Measurements from ENCODE around the gene SFT2D2. TPM values are rescaled to one million over a fixed set of nuclear protein-coding genes. Genes with fewer than 3 reads are reported as not detected.

The SFT2D2 gene
- total RNA-seq, 1 experiment from 2014 or later: 98.3 TPM

DNA sequence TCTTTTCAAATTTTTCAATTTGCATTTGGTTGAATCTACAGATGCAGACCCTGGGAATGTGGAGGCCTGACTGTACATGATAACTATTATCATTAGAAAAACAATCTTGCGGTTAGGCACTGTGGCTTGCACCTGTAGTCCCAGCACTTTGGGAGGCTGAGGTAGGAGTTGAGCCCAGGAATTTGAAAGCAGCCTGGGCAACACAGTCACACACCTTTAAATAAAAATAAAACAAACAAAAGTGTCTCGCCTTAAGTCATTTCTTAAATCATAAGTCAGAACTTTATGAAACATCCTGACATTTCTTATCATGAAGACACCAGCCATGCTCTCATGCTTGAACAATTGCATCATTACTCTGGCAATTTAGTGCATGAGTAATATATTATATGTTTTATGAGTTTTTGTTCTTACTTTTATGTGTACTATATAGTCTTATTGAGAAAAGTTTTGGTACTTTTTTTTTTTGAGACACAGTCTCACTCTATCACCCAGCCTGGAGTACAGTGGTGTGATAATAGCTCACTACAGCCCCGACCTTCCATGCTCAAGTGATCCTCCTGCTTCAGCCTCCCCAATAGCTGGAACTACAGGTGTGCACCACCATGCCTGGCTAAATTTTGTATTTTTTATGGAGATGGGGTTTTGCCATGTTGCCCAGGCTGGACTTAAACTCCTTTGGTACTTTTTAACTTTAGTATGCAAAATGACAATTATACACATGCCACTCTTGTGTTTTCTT lies 62.7 kb downstream of the SFT2D2 start:
- no peak for DNase-seq
- no peak overlapping the region for H3K27ac Mint-ChIP-seq (ENCODE audit: unreplicated experiment)
- no peaks in the 10 kb centered on the region for H3K9me3 Mint-ChIP-seq (ENCODE audit: low read depth, unreplicated experiment)
- peaks cover 42% of the 10 kb centered on the region for H3K4me1 Mint-ChIP-seq (ENCODE audit: low read depth, unreplicated experiment)
- CTCF ChIA-PET: no interaction called here
- no peaks in the 10 kb centered on the region for H3K36me3 Mint-ChIP-seq (ENCODE audit: insufficient read depth, unreplicated experiment)
- TF ChIP-seq, protein P1, sequence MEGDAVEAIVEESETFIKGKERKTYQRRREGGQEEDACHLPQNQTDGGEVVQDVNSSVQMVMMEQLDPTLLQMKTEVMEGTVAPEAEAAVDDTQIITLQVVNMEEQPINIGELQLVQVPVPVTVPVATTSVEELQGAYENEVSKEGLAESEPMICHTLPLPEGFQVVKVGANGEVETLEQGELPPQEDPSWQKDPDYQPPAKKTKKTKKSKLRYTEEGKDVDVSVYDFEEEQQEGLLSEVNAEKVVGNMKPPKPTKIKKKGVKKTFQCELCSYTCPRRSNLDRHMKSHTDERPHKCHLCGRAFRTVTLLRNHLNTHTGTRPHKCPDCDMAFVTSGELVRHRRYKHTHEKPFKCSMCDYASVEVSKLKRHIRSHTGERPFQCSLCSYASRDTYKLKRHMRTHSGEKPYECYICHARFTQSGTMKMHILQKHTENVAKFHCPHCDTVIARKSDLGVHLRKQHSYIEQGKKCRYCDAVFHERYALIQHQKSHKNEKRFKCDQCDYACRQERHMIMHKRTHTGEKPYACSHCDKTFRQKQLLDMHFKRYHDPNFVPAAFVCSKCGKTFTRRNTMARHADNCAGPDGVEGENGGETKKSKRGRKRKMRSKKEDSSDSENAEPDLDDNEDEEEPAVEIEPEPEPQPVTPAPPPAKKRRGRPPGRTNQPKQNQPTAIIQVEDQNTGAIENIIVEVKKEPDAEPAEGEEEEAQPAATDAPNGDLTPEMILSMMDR (IDR thresholded peaks at IDR 0.05; ENCODE audit: unreplicated experiment): no peak
- intact Hi-C loops (cut with micrococcal nuclease; ENCODE audit: unreplicated experiment): no loop called here
- H3K4me3 Mint-ChIP-seq (ENCODE audit: low read depth, unreplicated experiment): no peak overlapping the region
- H3K27me3 Mint-ChIP-seq (ENCODE audit: unreplicated experiment): no peaks in the 10 kb centered on the region
- BruUV-seq (replicated peaks): no TSS peak

DNA sequence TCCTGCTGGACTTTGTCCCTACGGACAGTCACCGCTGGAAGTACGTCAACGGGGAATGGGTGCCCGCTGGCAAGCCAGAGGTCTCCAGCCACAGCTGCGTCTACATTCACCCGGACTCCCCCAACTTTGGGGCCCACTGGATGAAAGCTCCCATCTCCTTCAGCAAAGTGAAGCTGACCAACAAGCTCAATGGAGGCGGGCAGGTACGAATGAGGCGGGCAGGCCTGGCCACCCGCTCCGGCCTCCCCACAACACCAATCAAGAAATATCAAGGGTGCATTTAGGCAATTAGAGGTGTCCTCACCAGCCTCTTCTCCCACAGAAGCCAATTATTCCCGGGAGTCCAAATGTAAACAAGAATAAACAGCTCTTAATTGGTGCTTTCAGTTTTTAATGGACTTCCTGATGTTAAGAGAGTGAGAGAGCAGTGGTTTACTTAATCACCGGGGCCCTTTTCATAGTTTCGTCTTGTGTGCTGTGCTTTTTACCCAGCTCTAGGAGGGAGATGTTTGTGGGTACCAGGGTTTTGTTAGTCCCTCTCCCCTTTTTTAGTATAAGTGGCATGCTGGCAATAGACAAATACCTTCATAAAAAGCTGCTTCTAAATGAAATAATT lies 65.5 kb downstream of the SFT2D2 start:
- intact Hi-C loops (cut with micrococcal nuclease; ENCODE audit: unreplicated experiment): no loop called here
- Mint-ChIP-seq H3K4me3 (ENCODE audit: low read depth, unreplicated experiment) (no peak overlapping the region), H3K36me3 (ENCODE audit: insufficient read depth, unreplicated experiment) (no peaks in the 10 kb centered on the region), H3K27me3 (ENCODE audit: unreplicated experiment) (no peaks in the 10 kb centered on the region), H3K4me1 (ENCODE audit: low read depth, unreplicated experiment) (peaks cover 14% of the 10 kb centered on the region), H3K27ac (ENCODE audit: unreplicated experiment) (no peak overlapping the region), H3K9me3 (ENCODE audit: low read depth, unreplicated experiment) (no peaks in the 10 kb centered on the region)
- CTCF ChIA-PET: interaction anchor here (1.0 kb wide), 1 partner anchor 10 kb away, joined by 3 read pairs; no protein-coding TSS in a partner anchor
- no peak for DNase-seq
- BruUV-seq (replicated peaks): no TSS peak
- TF ChIP-seq, protein P1 (IDR thresholded peaks at IDR 0.05; ENCODE audit: unreplicated experiment): no peak

DNA sequence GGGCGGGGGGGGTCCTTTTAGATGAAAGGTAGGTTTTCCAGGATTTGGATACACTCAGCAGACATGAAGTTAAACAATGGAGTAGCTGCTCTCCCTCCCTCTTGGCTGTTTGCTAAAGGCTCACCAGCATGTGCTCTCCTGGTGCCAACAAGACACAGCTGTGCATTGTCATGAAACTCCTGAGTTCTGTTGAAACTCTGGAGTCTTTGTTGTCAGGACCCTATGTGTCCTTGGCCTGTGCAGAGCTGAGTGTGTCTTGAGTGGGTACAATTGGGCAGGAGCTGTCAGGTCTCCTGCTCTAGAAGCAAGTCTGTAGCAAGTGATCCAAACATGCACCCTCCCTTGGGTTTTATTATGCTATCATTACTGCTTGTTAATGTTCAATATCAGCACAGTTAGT lies 67.6 kb downstream of the SFT2D2 start:
- Mint-ChIP-seq H3K4me1 (ENCODE audit: low read depth, unreplicated experiment) (no peaks in the 10 kb centered on the region), H3K27ac (ENCODE audit: unreplicated experiment) (no peak overlapping the region), H3K9me3 (ENCODE audit: low read depth, unreplicated experiment) (no peaks in the 10 kb centered on the region), H3K27me3 (ENCODE audit: unreplicated experiment) (no peaks in the 10 kb centered on the region), H3K4me3 (ENCODE audit: low read depth, unreplicated experiment) (no peak overlapping the region), H3K36me3 (ENCODE audit: insufficient read depth, unreplicated experiment) (no peaks in the 10 kb centered on the region)
- DNase-seq: no peak
- intact Hi-C loops (cut with micrococcal nuclease; ENCODE audit: unreplicated experiment): no loop called here
- TF ChIP-seq, protein P1 (IDR thresholded peaks at IDR 0.05; ENCODE audit: unreplicated experiment): no peak
- CTCF ChIA-PET: interaction anchor here (0.8 kb wide), 1 partner anchor 450 kb away, joined by 4 read pairs; no protein-coding TSS in a partner anchor
- no TSS peak for BruUV-seq (replicated peaks)

DNA sequence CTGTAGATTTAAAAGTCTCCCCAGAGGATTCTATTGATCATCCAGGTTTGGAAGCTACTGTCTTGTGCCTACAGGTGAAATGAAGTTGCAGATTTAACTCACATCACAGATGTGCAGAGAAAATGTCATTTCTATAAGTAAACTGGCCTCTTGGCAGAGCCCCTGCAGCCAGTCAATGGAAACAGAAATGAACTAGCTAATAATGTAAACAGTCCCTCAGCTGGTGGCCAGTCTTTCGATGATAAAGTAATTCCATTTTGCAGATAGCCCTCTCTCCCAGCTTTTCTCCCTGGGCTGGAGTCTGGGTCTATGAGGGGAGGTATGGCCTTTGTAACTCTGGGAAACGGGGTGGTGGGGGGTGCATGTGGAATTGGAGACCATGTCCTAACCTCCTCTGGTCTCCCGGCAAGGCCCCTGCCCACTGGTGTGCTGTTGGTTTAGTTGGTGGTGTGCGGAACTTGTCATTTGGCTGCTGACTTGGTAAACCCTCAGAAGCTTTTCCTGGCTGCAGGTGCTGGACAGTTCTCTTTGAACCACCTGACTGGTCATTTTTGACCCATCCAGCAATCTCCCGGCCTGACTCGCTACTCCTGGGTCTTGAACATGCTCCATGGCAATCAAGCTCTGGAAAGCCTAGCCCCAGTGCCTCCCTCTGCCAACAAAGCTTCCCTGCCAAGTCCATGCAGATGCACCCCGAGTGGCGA lies 69.8 kb downstream of the SFT2D2 start:
- intact Hi-C loops (cut with micrococcal nuclease; ENCODE audit: unreplicated experiment): no loop called here
- no peaks in the 10 kb centered on the region for H3K36me3 Mint-ChIP-seq (ENCODE audit: insufficient read depth, unreplicated experiment)
- no peak overlapping the region for H3K4me3 Mint-ChIP-seq (ENCODE audit: low read depth, unreplicated experiment)
- no peaks in the 10 kb centered on the region for H3K27me3 Mint-ChIP-seq (ENCODE audit: unreplicated experiment)
- TF ChIP-seq, protein P1 (IDR thresholded peaks at IDR 0.05; ENCODE audit: unreplicated experiment): no peak
- CTCF ChIA-PET: no interaction called here
- H3K9me3 Mint-ChIP-seq (ENCODE audit: low read depth, unreplicated experiment): peaks cover under 1% of the 10 kb centered on the region
- H3K27ac Mint-ChIP-seq (ENCODE audit: unreplicated experiment): no peak overlapping the region
- peaks cover 4% of the 10 kb centered on the region for H3K4me1 Mint-ChIP-seq (ENCODE audit: low read depth, unreplicated experiment)
- DNase-seq: no peak
- BruUV-seq (replicated peaks): no TSS peak

All from Calu3 (cell line).